IMR-90 (cell line): ENCODE results near the gene GNAO1. TPM values are rescaled to one million over a fixed set of nuclear protein-coding genes. Genes with fewer than 3 reads are reported as not detected.

Experiments
- ATAC-seq: fragments of 200-7000 bp; cut with Tn5 transposase; 2 replicates; pipeline ENCODE4 v1.9.1; 2020; ENCODE audit warnings: low read depth, mild to moderate bottlenecking, moderate library complexity
- BruUV-seq: library from RNA; stranded (reverse); fragments of 400-500 nt; replicated peaks from 2 replicates; lab custom pipeline; 2021; lab: Mats Ljungman, UMichigan
- CTCF ChIA-PET: fragments of 300-600 bp; formaldehyde crosslinking; extraction: SDS; loops from one replicate; lab custom pipeline; 2021; ENCODE audit warnings: antibody characterized with exemption; lab: Yijun Ruan, JAX
- POLR2A ChIA-PET: fragments of 300-600 bp; sonication (Branson Sonifier 250); formaldehyde crosslinking; loops from one replicate; lab custom pipeline; 2022; ENCODE audit warnings: antibody characterized with exemption; ENCODE audit not compliant: unreplicated experiment; lab: Charles Lee
- DNase-seq: peaks from one replicate; pipeline ENCODE4 v3.0.0; 2013
- H2AFZ ChIP-seq: replicated peaks from 2 replicates; pipeline ENCODE3; 2013; ENCODE audit warnings: low read length, mild to moderate bottlenecking; ENCODE audit not compliant: poor library complexity
- H2AK5ac ChIP-seq: 2 replicates; pipeline ENCODE4 v1.6.1; 2013; ENCODE audit warnings: low read depth, low read length, inconsistent platforms
- H2AK9ac ChIP-seq: replicated peaks from 2 replicates; pipeline ENCODE3; 2013; ENCODE audit warnings: mild to moderate bottlenecking, low read depth, low read length, moderate library complexity; ENCODE audit not compliant: poor library complexity
- H2BK120ac ChIP-seq: 2 replicates; pipeline ENCODE4 v1.6.1; 2013; ENCODE audit warnings: low read depth, low read length, inconsistent platforms
- H2BK15ac ChIP-seq: 3 replicates; pipeline ENCODE4 v1.6.1; 2013; ENCODE audit warnings: low read depth, low read length, inconsistent platforms
- H2BK20ac ChIP-seq: 2 replicates; pipeline ENCODE4 v1.6.1; 2013; ENCODE audit warnings: low read depth, mild to moderate bottlenecking, inconsistent platforms, low read length, moderate library complexity
- H2BK5ac ChIP-seq: 2 replicates; pipeline ENCODE4 v1.6.1; 2013; ENCODE audit warnings: mild to moderate bottlenecking, low read depth, low read length, inconsistent platforms; ENCODE audit not compliant: poor library complexity, severe bottlenecking
- H3K14ac ChIP-seq: replicated peaks from 2 replicates; pipeline ENCODE4 v1.6.1; 2013; ENCODE audit warnings: low read depth, low read length, inconsistent platforms
- H3K18ac ChIP-seq: 2 replicates; pipeline ENCODE4 v1.6.1; 2013; ENCODE audit warnings: low read depth, low read length, control low read depth
- H3K23ac ChIP-seq: 2 replicates; pipeline ENCODE4 v1.6.1; 2013; ENCODE audit warnings: low read depth, low read length, inconsistent platforms
- H3K27ac ChIP-seq: 2 replicates; pipeline ENCODE4 v1.5.1; 2013; ENCODE audit warnings: mild to moderate bottlenecking, control low read depth, low read length; ENCODE audit not compliant: insufficient read depth
- H3K27me3 ChIP-seq: 2 replicates; pipeline ENCODE4 v1.6.1; 2013; ENCODE audit warnings: low read length; ENCODE audit not compliant: control insufficient read depth, insufficient read depth
- H3K36me3 ChIP-seq: 2 replicates; pipeline ENCODE4 v1.6.1; 2013; ENCODE audit warnings: low read length, mixed read lengths; ENCODE audit not compliant: control insufficient read depth, insufficient read depth
- H3K4ac ChIP-seq: 2 replicates; pipeline ENCODE4 v1.6.1; 2013; ENCODE audit warnings: low read depth, low read length, inconsistent platforms
- H3K4me1 ChIP-seq: 2 replicates; pipeline ENCODE4 v1.6.1; 2013; ENCODE audit warnings: low read length, mixed read lengths; ENCODE audit not compliant: control insufficient read depth, insufficient read depth
- H3K4me2 ChIP-seq: 2 replicates; pipeline ENCODE4 v1.6.1; 2013; ENCODE audit warnings: low read depth, mild to moderate bottlenecking, control low read depth, low read length, moderate library complexity
- H3K4me3 ChIP-seq: 2 replicates; pipeline ENCODE4 v1.5.1; 2013; ENCODE audit warnings: low read depth, mild to moderate bottlenecking, control low read depth, low read length, moderate library complexity; ENCODE audit not compliant: insufficient read depth
- H3K56ac ChIP-seq: 2 replicates; pipeline ENCODE4 v1.6.1; 2013; ENCODE audit warnings: low read length, inconsistent platforms; ENCODE audit not compliant: insufficient read depth; ENCODE audit errors: extremely low read depth
- H3K79me1 ChIP-seq, 2 experiments: 2 replicates each; pipeline ENCODE4 v1.6.1; 2013; ENCODE audit warnings: low read length in 2 of 2, inconsistent platforms in 1 of 2, low read depth in 1 of 2
- H3K9ac ChIP-seq: 2 replicates; pipeline ENCODE4 v1.6.1; 2013; ENCODE audit warnings: low read depth, low read length, control low read depth
- H3K9me1 ChIP-seq: 2 replicates; pipeline ENCODE4 v1.6.1; 2013; ENCODE audit warnings: low read length, inconsistent platforms; ENCODE audit not compliant: insufficient read depth
- H3K9me3 ChIP-seq: 2 replicates; pipeline ENCODE4 v1.6.1; 2013; ENCODE audit warnings: low read length; ENCODE audit not compliant: control insufficient read depth, insufficient read depth
- H4K20me1 ChIP-seq: 2 replicates; pipeline ENCODE4 v1.6.1; 2013; ENCODE audit warnings: low read length, inconsistent platforms; ENCODE audit not compliant: insufficient read depth
- H4K5ac ChIP-seq: 2 replicates; pipeline ENCODE4 v1.6.1; 2013; ENCODE audit warnings: mild to moderate bottlenecking, low read depth, low read length, control low read depth
- H4K8ac ChIP-seq, 2 experiments: 2 replicates each; pipeline ENCODE4 v1.6.1; 2013; ENCODE audit warnings: low read depth in 2 of 2, low read length in 2 of 2, control low read depth in 1 of 2, inconsistent platforms in 1 of 2
- H4K91ac ChIP-seq: 2 replicates; pipeline ENCODE4 v1.6.1; 2013; ENCODE audit warnings: low read depth, low read length, inconsistent platforms; ENCODE audit not compliant: insufficient read depth
- CHD1 ChIP-seq: IDR thresholded peaks from 2 replicates; pipeline ENCODE4 v1.6.1; 2012; ENCODE audit warnings: low read depth, low read length, improper control_type of control experiment
- MXI1 ChIP-seq: IDR thresholded peaks from 2 replicates; pipeline ENCODE4 v1.6.1; 2012; ENCODE audit warnings: low read depth, mild to moderate bottlenecking, low read length, moderate library complexity, borderline replicate concordance
- NFE2L2 ChIP-seq: fragments of 150-350 bp; IDR thresholded peaks from 2 replicates; pipeline ENCODE4 v1.6.1; 2016; ENCODE audit warnings: low read depth, mild to moderate bottlenecking, low read length
- RAD21 ChIP-seq: IDR thresholded peaks from 2 replicates; pipeline ENCODE4 v1.6.1; 2012; ENCODE audit warnings: low read length, improper control_type of control experiment
- RCOR1 ChIP-seq: IDR thresholded peaks from 2 replicates; pipeline ENCODE4 v1.6.1; 2012; ENCODE audit warnings: mild to moderate bottlenecking, low read length, improper control_type of control experiment; ENCODE audit not compliant: insufficient replicate concordance
- RFX5 ChIP-seq: IDR thresholded peaks from 2 replicates; pipeline ENCODE4 v1.8.0; 2012; ENCODE audit warnings: low read depth, mild to moderate bottlenecking, low read length, moderate library complexity
- SMC3 ChIP-seq: fragments of 150-350 bp; IDR thresholded peaks from 2 replicates; pipeline ENCODE4 v1.6.1; 2016; ENCODE audit warnings: low read depth, mild to moderate bottlenecking, antibody characterized with exemption, low read length, moderate library complexity
- USF2 ChIP-seq: fragments of 150-350 bp; IDR thresholded peaks from 2 replicates; pipeline ENCODE4 v1.6.1; 2017; ENCODE audit warnings: mild to moderate bottlenecking, antibody characterized with exemption, low read length, low read depth
- WGBS, 2 experiments: methylation state at CpG; one replicate each; pipeline versions ENCODE4 v1.1.5 to v1.1.7; 2013; ENCODE audit warnings: missing lambda C conversion rate in 2 of 2; ENCODE audit not compliant: insufficient read length in 1 of 2; ENCODE audit errors: extremely low coverage in 2 of 2; 5-methylcytosine and 5-hydroxymethylcytosine counted together
- dilution Hi-C: fragments of 300-500 bp; cut with HindIII; formaldehyde crosslinking; loops from one replicate; pipeline ENCODE4 v1.14.3; 2018; ENCODE audit warnings: low sequenced_read_pairs; ENCODE audit not compliant: unreplicated experiment
- in situ Hi-C: fragments of 300-500 bp; cut with MboI; formaldehyde crosslinking; loops from 3 replicates; pipeline ENCODE4 v1.14.3; 2019; ENCODE audit warnings: low sequenced_read_pairs, inconsistent platforms, mixed read lengths
- intact Hi-C: fragments of 100-400 bp; cut with micrococcal nuclease; formaldehyde crosslinking; loops from 2 replicates; pipeline ENCODE4 v1.10.0; 2022
- polyA plus RNA-seq, 3 experiments: library from polyadenylated mRNA; depleted of rRNA; stranded (reverse); fragments of >200 nt; gene quantifications; 2 replicates each; pipeline ENCODE4 v1.2.3, GENCODE V29; 2012; ENCODE audit warnings: low replicate concordance in 1 of 3
- total RNA-seq: library from RNA; depleted of rRNA; stranded (reverse); fragments of >200 nt; gene quantifications from 2 replicates; pipeline ENCODE4 v1.2.3, GENCODE V29; 2012
- TF ChIP-seq, protein P1 (sequence below): conservative IDR thresholded peaks from 2 replicates; pipeline ENCODE4 v1.5.1; 2012; ENCODE audit warnings: mild to moderate bottlenecking, low read depth, low read length, improper control_type of control experiment

Gene GNAO1
- total and polyA plus RNA-seq, 2 of the 4 experiments (the other 2 are of a cell fraction), result under 0.01 to 0.07 TPM

GRCh38 chr16:56347670-56348069 is 156.4 kb downstream of the GNAO1 start:
- no peaks in the 10 kb centered on the region for H4K20me1 ChIP-seq
- no peak overlapping the region for H3K27ac ChIP-seq
- POLR2A ChIA-PET, result no interaction called here
- no peak overlapping the region for H3K4ac ChIP-seq
- no peak overlapping the region for H2BK20ac ChIP-seq
- H4K91ac ChIP-seq, result no peak overlapping the region
- CTCF ChIA-PET, result no interaction called here
- no CpG with 5 or more reads among the region's 11 CpGs for WGBS, 2 experiments
- no peak overlapping the region for H3K56ac ChIP-seq
- no peak overlapping the region for H2BK120ac ChIP-seq
- in situ Hi-C loops, result no loop called here
- TF ChIP-seq, protein P1, sequence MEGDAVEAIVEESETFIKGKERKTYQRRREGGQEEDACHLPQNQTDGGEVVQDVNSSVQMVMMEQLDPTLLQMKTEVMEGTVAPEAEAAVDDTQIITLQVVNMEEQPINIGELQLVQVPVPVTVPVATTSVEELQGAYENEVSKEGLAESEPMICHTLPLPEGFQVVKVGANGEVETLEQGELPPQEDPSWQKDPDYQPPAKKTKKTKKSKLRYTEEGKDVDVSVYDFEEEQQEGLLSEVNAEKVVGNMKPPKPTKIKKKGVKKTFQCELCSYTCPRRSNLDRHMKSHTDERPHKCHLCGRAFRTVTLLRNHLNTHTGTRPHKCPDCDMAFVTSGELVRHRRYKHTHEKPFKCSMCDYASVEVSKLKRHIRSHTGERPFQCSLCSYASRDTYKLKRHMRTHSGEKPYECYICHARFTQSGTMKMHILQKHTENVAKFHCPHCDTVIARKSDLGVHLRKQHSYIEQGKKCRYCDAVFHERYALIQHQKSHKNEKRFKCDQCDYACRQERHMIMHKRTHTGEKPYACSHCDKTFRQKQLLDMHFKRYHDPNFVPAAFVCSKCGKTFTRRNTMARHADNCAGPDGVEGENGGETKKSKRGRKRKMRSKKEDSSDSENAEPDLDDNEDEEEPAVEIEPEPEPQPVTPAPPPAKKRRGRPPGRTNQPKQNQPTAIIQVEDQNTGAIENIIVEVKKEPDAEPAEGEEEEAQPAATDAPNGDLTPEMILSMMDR, result no peak
- no peak for TF ChIP-seq RCOR1
- TF ChIP-seq SMC3, result no peak
- no peak for TF ChIP-seq USF2
- no peak for TF ChIP-seq MXI1
- no peak for TF ChIP-seq RFX5
- no peak for TF ChIP-seq CHD1
- TF ChIP-seq NFE2L2, result no peak
- no peak for TF ChIP-seq RAD21
- H2AK9ac ChIP-seq, result no peak overlapping the region
- H3K4me3 ChIP-seq, result no peak overlapping the region
- dilution Hi-C loops, result no loop called here
- peaks cover 5% of the 10 kb centered on the region; the same call in 1 of the 2 replicates for H3K27me3 ChIP-seq
- H2BK15ac ChIP-seq, result no peak overlapping the region
- H3K14ac ChIP-seq, result no peak overlapping the region
- no peak overlapping the region for H3K23ac ChIP-seq
- H3K4me1 ChIP-seq, result no peaks in the 10 kb centered on the region
- H3K4me2 ChIP-seq, result no peak overlapping the region
- no peaks in the 10 kb centered on the region for H3K79me1 ChIP-seq
- no peak overlapping the region for H4K5ac ChIP-seq
- intact Hi-C loops, result no loop called here
- H4K8ac ChIP-seq, result no peak overlapping the region
- no peak overlapping the region for H3K18ac ChIP-seq
- H2AFZ ChIP-seq, result no peak overlapping the region
- ATAC-seq (no peak), DNase-seq (no peak)
- H2BK5ac ChIP-seq, result no peak overlapping the region
- BruUV-seq, result no TSS peak
- H2AK5ac ChIP-seq, result no peak overlapping the region
- no peaks in the 10 kb centered on the region for H3K9me3 ChIP-seq
- no peak overlapping the region for H3K9ac ChIP-seq
- H3K36me3 ChIP-seq, result no peaks in the 10 kb centered on the region
- no peaks in the 10 kb centered on the region; the same call in 1 of the 2 replicates for H3K9me1 ChIP-seq
